Measurements from ENCODE around the gene WDR7.

WDR7 gene

GRCh38 chr18:56982766-56983165 is 331.6 kb downstream of the WDR7 start:
- Histone ChIP-seq H3K23ac (ENCODE audit: low read length) (no peak overlapping the region), H4K5ac (ENCODE audit: low read length) (no peak overlapping the region), H3K79me1 (ENCODE audit: low read length) (no peaks in the 10 kb centered on the region), H3K79me2 (ENCODE audit: control insufficient read depth, insufficient read depth, low read length) (no peaks in the 10 kb centered on the region), H3K4me3 (ENCODE audit: low read length) (no peak overlapping the region), H3K18ac (ENCODE audit: low read length) (no peak overlapping the region), H2AK5ac (ENCODE audit: low read length) (no peak overlapping the region), H3K27me3 (ENCODE audit: insufficient read depth, low read length, poor library complexity) (no peaks in the 10 kb centered on the region), H3K56ac (ENCODE audit: low read length) (no peak overlapping the region), H3K36me3 (ENCODE audit: control insufficient read depth, insufficient read depth, low read length) (no peaks in the 10 kb centered on the region), H4K8ac (ENCODE audit: low read depth, low read length) (no peak overlapping the region), H2BK15ac (replicated peaks; ENCODE audit: low read depth) (no peak overlapping the region), H3K9ac (ENCODE audit: low read length) (no peak overlapping the region), H3K4ac (ENCODE audit: low read depth, low read length) (no peak overlapping the region), H3K4me1 (ENCODE audit: control insufficient read depth, low read depth, low read length) (peaks cover 1% of the 10 kb centered on the region), H2BK120ac (ENCODE audit: low read depth, low read length) (no peak overlapping the region), H3K27ac (ENCODE audit: low read depth, low read length) (no peak overlapping the region), H3K4me2 (ENCODE audit: low read length) (no peak overlapping the region), H2BK5ac (ENCODE audit: low read length) (no peak overlapping the region)
- DNase-seq = no peak

- H2AK5ac ChIP-seq (ENCODE audit: low read length) = no peak overlapping the region
- no peaks in the 10 kb centered on the region for H3K79me1 ChIP-seq (ENCODE audit: low read length)
- H3K4me3 ChIP-seq (ENCODE audit: low read length) = no peak overlapping the region
- H3K79me2 ChIP-seq (ENCODE audit: control insufficient read depth, insufficient read depth, low read length) = no peaks in the 10 kb centered on the region
- H3K36me3 ChIP-seq (ENCODE audit: control insufficient read depth, insufficient read depth, low read length) = no peaks in the 10 kb centered on the region
- no peak overlapping the region for H3K56ac ChIP-seq (ENCODE audit: low read length)
- no peaks in the 10 kb centered on the region for H3K27me3 ChIP-seq (ENCODE audit: insufficient read depth, low read length, poor library complexity)
- no peak for DNase-seq
- no peak overlapping the region for H3K4me2 ChIP-seq (ENCODE audit: low read length)
- peaks cover 4% of the 10 kb centered on the region for H3K4me1 ChIP-seq (ENCODE audit: control insufficient read depth, low read depth, low read length)
- no peak overlapping the region for H3K27ac ChIP-seq (ENCODE audit: low read depth, low read length)
- no peak overlapping the region for H3K18ac ChIP-seq (ENCODE audit: low read length)
- H4K8ac ChIP-seq (ENCODE audit: low read depth, low read length) = no peak overlapping the region
- H2BK15ac ChIP-seq (replicated peaks; ENCODE audit: low read depth) = no peak overlapping the region
- H3K4ac ChIP-seq (ENCODE audit: low read depth, low read length) = no peak overlapping the region
- WGBS (ENCODE audit: extremely low coverage, insufficient coverage, low lambda C conversion rate) = no CpG with 5 or more reads among the region's 1 CpG
- no peak overlapping the region for H4K5ac ChIP-seq (ENCODE audit: low read length)
- H2BK5ac ChIP-seq (ENCODE audit: low read length) = no peak overlapping the region
- H2BK120ac ChIP-seq (ENCODE audit: low read depth, low read length) = no peak overlapping the region
- H3K9ac ChIP-seq (ENCODE audit: low read length) = no peak overlapping the region
- H3K23ac ChIP-seq (ENCODE audit: low read length) = no peak overlapping the region
Measured at GRCh38 chr18:56983275-56983992, 332.3 kb downstream of the WDR7 start.

- Histone ChIP-seq H3K23ac (ENCODE audit: low read length) (no peak overlapping the region), H2BK15ac (replicated peaks; ENCODE audit: low read depth) (no peak overlapping the region), H3K4ac (ENCODE audit: low read depth, low read length) (no peak overlapping the region), H3K79me2 (ENCODE audit: control insufficient read depth, insufficient read depth, low read length) (no peaks in the 10 kb centered on the region), H3K4me1 (ENCODE audit: control insufficient read depth, low read depth, low read length) (peaks cover 4% of the 10 kb centered on the region), H2BK5ac (ENCODE audit: low read length) (no peak overlapping the region), H2BK120ac (ENCODE audit: low read depth, low read length) (no peak overlapping the region), H4K5ac (ENCODE audit: low read length) (no peak overlapping the region), H3K18ac (ENCODE audit: low read length) (no peak overlapping the region), H3K27me3 (ENCODE audit: insufficient read depth, low read length, poor library complexity) (no peaks in the 10 kb centered on the region), H3K27ac (ENCODE audit: low read depth, low read length) (no peak overlapping the region), H3K56ac (ENCODE audit: low read length) (no peak overlapping the region), H3K9ac (ENCODE audit: low read length) (no peak overlapping the region), H3K36me3 (ENCODE audit: control insufficient read depth, insufficient read depth, low read length) (no peaks in the 10 kb centered on the region), H3K79me1 (ENCODE audit: low read length) (no peaks in the 10 kb centered on the region), H2AK5ac (ENCODE audit: low read length) (no peak overlapping the region), H3K4me3 (ENCODE audit: low read length) (no peak overlapping the region), H3K4me2 (ENCODE audit: low read length) (no peak overlapping the region), H4K8ac (ENCODE audit: low read depth, low read length) (no peak overlapping the region)
- no peak for DNase-seq
- WGBS (ENCODE audit: extremely low coverage, insufficient coverage, low lambda C conversion rate) = no CpG with 5 or more reads among the region's 5 CpGs
Measured at GRCh38 chr18:56984731-56985130, 333.6 kb downstream of the WDR7 start.

GRCh38 chr18:56986829-56987228 is 335.7 kb downstream of the WDR7 start:
- Histone ChIP-seq H2BK5ac (ENCODE audit: low read length) (no peak overlapping the region), H3K27me3 (ENCODE audit: insufficient read depth, low read length, poor library complexity) (no peaks in the 10 kb centered on the region), H3K4me1 (ENCODE audit: control insufficient read depth, low read depth, low read length) (peaks cover 4% of the 10 kb centered on the region), H4K8ac (ENCODE audit: low read depth, low read length) (no peak overlapping the region), H2AK5ac (ENCODE audit: low read length) (no peak overlapping the region), H3K27ac (ENCODE audit: low read depth, low read length) (no peak overlapping the region), H3K4ac (ENCODE audit: low read depth, low read length) (no peak overlapping the region), H3K18ac (ENCODE audit: low read length) (no peak overlapping the region), H2BK15ac (replicated peaks; ENCODE audit: low read depth) (no peak overlapping the region), H3K56ac (ENCODE audit: low read length) (no peak overlapping the region), H3K4me2 (ENCODE audit: low read length) (no peak overlapping the region), H3K79me2 (ENCODE audit: control insufficient read depth, insufficient read depth, low read length) (no peaks in the 10 kb centered on the region), H3K23ac (ENCODE audit: low read length) (no peak overlapping the region), H3K79me1 (ENCODE audit: low read length) (no peaks in the 10 kb centered on the region), H2BK120ac (ENCODE audit: low read depth, low read length) (no peak overlapping the region), H3K36me3 (ENCODE audit: control insufficient read depth, insufficient read depth, low read length) (no peaks in the 10 kb centered on the region), H3K4me3 (ENCODE audit: low read length) (no peak overlapping the region), H3K9ac (ENCODE audit: low read length) (no peak overlapping the region), H4K5ac (ENCODE audit: low read length) (no peak overlapping the region)
- DNase-seq = peak; percentile 90
- no CpG with 5 or more reads among the region's 2 CpGs for WGBS (ENCODE audit: extremely low coverage, insufficient coverage, low lambda C conversion rate)

GRCh38 chr18:56987236-56987635 is 336.1 kb downstream of the WDR7 start:
- H3K27me3 ChIP-seq (ENCODE audit: insufficient read depth, low read length, poor library complexity) = no peaks in the 10 kb centered on the region
- no peak overlapping the region for H2AK5ac ChIP-seq (ENCODE audit: low read length)
- no peaks in the 10 kb centered on the region for H3K79me2 ChIP-seq (ENCODE audit: control insufficient read depth, insufficient read depth, low read length)
- H3K18ac ChIP-seq (ENCODE audit: low read length) = no peak overlapping the region
- H3K4me2 ChIP-seq (ENCODE audit: low read length) = no peak overlapping the region
- H3K56ac ChIP-seq (ENCODE audit: low read length) = no peak overlapping the region
- H3K4ac ChIP-seq (ENCODE audit: low read depth, low read length) = no peak overlapping the region
- no peak overlapping the region for H2BK5ac ChIP-seq (ENCODE audit: low read length)
- no peak overlapping the region for H3K27ac ChIP-seq (ENCODE audit: low read depth, low read length)
- no peak for DNase-seq
- peaks cover 4% of the 10 kb centered on the region for H3K4me1 ChIP-seq (ENCODE audit: control insufficient read depth, low read depth, low read length)
- H3K79me1 ChIP-seq (ENCODE audit: low read length) = no peaks in the 10 kb centered on the region
- no peak overlapping the region for H4K8ac ChIP-seq (ENCODE audit: low read depth, low read length)
- no peak overlapping the region for H3K23ac ChIP-seq (ENCODE audit: low read length)
- H3K4me3 ChIP-seq (ENCODE audit: low read length) = no peak overlapping the region
- H2BK15ac ChIP-seq (replicated peaks; ENCODE audit: low read depth) = no peak overlapping the region
- no peak overlapping the region for H3K9ac ChIP-seq (ENCODE audit: low read length)
- WGBS (ENCODE audit: extremely low coverage, insufficient coverage, low lambda C conversion rate) = no CpG with 5 or more reads among the region's 5 CpGs
- H2BK120ac ChIP-seq (ENCODE audit: low read depth, low read length) = no peak overlapping the region
- no peaks in the 10 kb centered on the region for H3K36me3 ChIP-seq (ENCODE audit: control insufficient read depth, insufficient read depth, low read length)
- H4K5ac ChIP-seq (ENCODE audit: low read length) = no peak overlapping the region

GRCh38 chr18:56988022-56988421 is 336.9 kb downstream of the WDR7 start:
- Histone ChIP-seq H3K56ac (ENCODE audit: low read length) (no peak overlapping the region), H4K5ac (ENCODE audit: low read length) (no peak overlapping the region), H3K4me2 (ENCODE audit: low read length) (no peak overlapping the region), H3K4ac (ENCODE audit: low read depth, low read length) (no peak overlapping the region), H3K23ac (ENCODE audit: low read length) (no peak overlapping the region), H2BK120ac (ENCODE audit: low read depth, low read length) (no peak overlapping the region), H2BK15ac (replicated peaks; ENCODE audit: low read depth) (no peak overlapping the region), H2BK5ac (ENCODE audit: low read length) (no peak overlapping the region), H3K27ac (ENCODE audit: low read depth, low read length) (no peak overlapping the region), H3K18ac (ENCODE audit: low read length) (no peak overlapping the region), H4K8ac (ENCODE audit: low read depth, low read length) (no peak overlapping the region), H3K79me2 (ENCODE audit: control insufficient read depth, insufficient read depth, low read length) (no peaks in the 10 kb centered on the region), H3K4me3 (ENCODE audit: low read length) (no peak overlapping the region), H3K27me3 (ENCODE audit: insufficient read depth, low read length, poor library complexity) (no peaks in the 10 kb centered on the region), H2AK5ac (ENCODE audit: low read length) (no peak overlapping the region), H3K36me3 (ENCODE audit: control insufficient read depth, insufficient read depth, low read length) (no peaks in the 10 kb centered on the region), H3K4me1 (ENCODE audit: control insufficient read depth, low read depth, low read length) (peaks cover 4% of the 10 kb centered on the region), H3K79me1 (ENCODE audit: low read length) (no peaks in the 10 kb centered on the region), H3K9ac (ENCODE audit: low read length) (no peak overlapping the region)
- no CpG with 5 or more reads among the region's 3 CpGs for WGBS (ENCODE audit: extremely low coverage, insufficient coverage, low lambda C conversion rate)
- DNase-seq = no peak

All from mesendoderm (in vitro differentiated cells).